ENCODE data around the gene PROS1.
A peak's percentile ranks its signal among the peaks of the same experiment; 100 is the strongest.

PROS1 gene

GRCh38 chr3:94009608-94010007 is 35.9 kb upstream of the PROS1 start:
- Histone ChIP-seq H2AFZ (ENCODE audit: low read length) (no peak overlapping the region), H3K4me1 (ENCODE audit: insufficient read depth, low read length, severe bottlenecking) (no peaks in the 10 kb centered on the region), H3K4me2 (ENCODE audit: low read length) (no peak overlapping the region), H3K27me3 (ENCODE audit: insufficient read depth, low read length) (no peaks in the 10 kb centered on the region), H3F3A (ENCODE audit: insufficient read depth, low read length) (no peaks in the 10 kb centered on the region), H3K4me3 (ENCODE audit: low read depth, low read length, poor library complexity, severe bottlenecking) (no peak overlapping the region), H3K79me2 (ENCODE audit: insufficient read depth, low read length) (no peaks in the 10 kb centered on the region), H3K9ac (ENCODE audit: low read length) (no peak overlapping the region), H3K9me2 (ENCODE audit: low read depth, low read length) (no peaks in the 10 kb centered on the region), H4K20me1 (ENCODE audit: insufficient read depth, low read length) (no peaks in the 10 kb centered on the region), H3K27ac (ENCODE audit: low read depth, low read length, poor library complexity, severe bottlenecking) (no peak overlapping the region), H3K36me3 (ENCODE audit: insufficient read depth, low read length) (0 out of 2 replicates have a peak, but pooled peaks cover 5% of the 10 kb centered on the region), H3K9me3 (ENCODE audit: low read length) (no peaks in the 10 kb centered on the region)
- TF ChIP-seq CTCF (IDR thresholded peaks at IDR 0.05; ENCODE audit: low read length) (no peak), EZH2 (IDR thresholded peaks at IDR 0.05; ENCODE audit: borderline replicate concordance, low read length) (no peak)

- no peak overlapping the region for H2AFZ ChIP-seq (ENCODE audit: low read length)
- peaks cover 5% of the 10 kb centered on the region for H3K4me1 ChIP-seq (ENCODE audit: insufficient read depth, low read length, severe bottlenecking)
- no peak overlapping the region for H3K27ac ChIP-seq (ENCODE audit: low read depth, low read length, poor library complexity, severe bottlenecking)
- no peak overlapping the region for H3K4me3 ChIP-seq (ENCODE audit: low read depth, low read length, poor library complexity, severe bottlenecking)
- H4K20me1 ChIP-seq (ENCODE audit: insufficient read depth, low read length): no peaks in the 10 kb centered on the region
- H3K9me3 ChIP-seq (ENCODE audit: low read length): no peaks in the 10 kb centered on the region
- H3K79me2 ChIP-seq (ENCODE audit: insufficient read depth, low read length): no peaks in the 10 kb centered on the region
- H3K9ac ChIP-seq (ENCODE audit: low read length): no peak overlapping the region
- 0 out of 2 replicates have a peak, but pooled peaks cover 5% of the 10 kb centered on the region for H3K36me3 ChIP-seq (ENCODE audit: insufficient read depth, low read length)
- no peaks in the 10 kb centered on the region for H3F3A ChIP-seq (ENCODE audit: insufficient read depth, low read length)
- TF ChIP-seq CTCF (IDR thresholded peaks at IDR 0.05; ENCODE audit: low read length) (no peak), EZH2 (IDR thresholded peaks at IDR 0.05; ENCODE audit: borderline replicate concordance, low read length) (no peak)
- no peaks in the 10 kb centered on the region for H3K9me2 ChIP-seq (ENCODE audit: low read depth, low read length)
- no peaks in the 10 kb centered on the region for H3K27me3 ChIP-seq (ENCODE audit: insufficient read depth, low read length)
- H3K4me2 ChIP-seq (ENCODE audit: low read length): no peak overlapping the region
These were observed 34.6 kb upstream of the PROS1 start for GRCh38 chr3:94008253-94008652.

GRCh38 chr3:94004301-94004910 is 30.7 kb upstream of the PROS1 start:
- Histone ChIP-seq H3K4me3 (ENCODE audit: low read depth, low read length, poor library complexity, severe bottlenecking) (no peak overlapping the region), H3K36me3 (ENCODE audit: insufficient read depth, low read length) (0 out of 2 replicates have a peak, but pooled peaks cover 5% of the 10 kb centered on the region), H3K9me2 (ENCODE audit: low read depth, low read length) (no peaks in the 10 kb centered on the region), H3K4me1 (ENCODE audit: insufficient read depth, low read length, severe bottlenecking) (peaks cover 5% of the 10 kb centered on the region), H3K9me3 (ENCODE audit: low read length) (no peaks in the 10 kb centered on the region), H3K79me2 (ENCODE audit: insufficient read depth, low read length) (no peaks in the 10 kb centered on the region), H3F3A (ENCODE audit: insufficient read depth, low read length) (no peaks in the 10 kb centered on the region), H4K20me1 (ENCODE audit: insufficient read depth, low read length) (no peaks in the 10 kb centered on the region), H3K27me3 (ENCODE audit: insufficient read depth, low read length) (no peaks in the 10 kb centered on the region), H3K27ac (ENCODE audit: low read depth, low read length, poor library complexity, severe bottlenecking) (no peak overlapping the region), H3K9ac (ENCODE audit: low read length) (no peak overlapping the region), H2AFZ (ENCODE audit: low read length) (no peak overlapping the region), H3K4me2 (ENCODE audit: low read length) (peak overlapping the region; percentile 42; the same call in 1 of the 2 replicates)
- TF ChIP-seq CTCF (IDR thresholded peaks at IDR 0.05; ENCODE audit: low read length) (peak; percentile 90), EZH2 (IDR thresholded peaks at IDR 0.05; ENCODE audit: borderline replicate concordance, low read length) (no peak)
